Thymus (tissue), 11 donors: ENCODE results near the gene DUSP16. TPM values are rescaled to one million over a fixed set of nuclear protein-coding genes. Genes with fewer than 3 reads are reported as not detected.

ENCODE experiments used
- DNase-seq, 9 donors: peaks; one replicate each; pipeline ENCODE4 v3.0.0-alpha.2; 2013; ENCODE audit warnings: low spot score in 9 of 9, low read depth in 6 of 9, missing footprints in 1 of 9
- H3K27ac ChIP-seq, 2 donors: one replicate each; pipeline ENCODE4 v1.5.1; 2013; ENCODE audit warnings: control low read depth in 1 of 2, low read depth in 1 of 2, low read length in 1 of 2, mild to moderate bottlenecking in 1 of 2, moderate library complexity in 1 of 2
- H3K27me3 ChIP-seq, 2 donors: one replicate each; pipeline ENCODE4 v1.5.1; 2013; ENCODE audit warnings: low read length in 1 of 2; ENCODE audit not compliant: control insufficient read depth in 2 of 2, insufficient read depth in 1 of 2
- H3K36me3 ChIP-seq, 2 donors: one replicate each; pipeline ENCODE4 v1.5.1; 2013; ENCODE audit warnings: low read length in 1 of 2, mild to moderate bottlenecking in 1 of 2, moderate library complexity in 1 of 2; ENCODE audit not compliant: control insufficient read depth in 2 of 2, insufficient read depth in 2 of 2
- H3K4me1 ChIP-seq, 2 donors: one replicate each; pipeline ENCODE4 v1.5.1; 2013; ENCODE audit warnings: low read length in 2 of 2; ENCODE audit not compliant: control insufficient read depth in 2 of 2, insufficient read depth in 2 of 2
- H3K4me3 ChIP-seq, 2 donors: one replicate each; pipeline ENCODE4 v1.5.1; 2013; ENCODE audit warnings: low read length in 2 of 2, control low read depth in 1 of 2, mild to moderate bottlenecking in 1 of 2
- H3K9me3 ChIP-seq, 2 donors: one replicate each; pipeline ENCODE4 v1.5.1; 2013; ENCODE audit warnings: low read length in 1 of 2, mild to moderate bottlenecking in 1 of 2; ENCODE audit not compliant: control insufficient read depth in 2 of 2, insufficient read depth in 1 of 2
- WGBS: extraction: QIAGEN DNeasy Blood & Tissue Kit; methylation state at CpG from one replicate; pipeline ENCODE4 v1.1.7; 2013; 5-methylcytosine and 5-hydroxymethylcytosine counted together
- polyA plus RNA-seq: library from polyadenylated mRNA; stranded (reverse); fragments of 200-250 nt; gene quantifications from one replicate; pipeline ENCODE4 v1.2.3, GENCODE V29; 2013
- total RNA-seq: library from RNA; stranded (reverse); fragments of 120-200 nt; gene quantifications from one replicate; pipeline ENCODE4 v1.2.4, GENCODE V29; 2013
- donor health status: healthy.

Gene DUSP16
- total and polyA plus RNA-seq, 2 donors, result 18.2 to 19.1 TPM

GRCh38 chr12:12534166-12534866, 28.3 kb downstream of the DUSP16 start:
- WGBS, result 91% methylated on average over 8 of the region's 8 CpGs
- Histone ChIP-seq H3K4me1 (peaks cover 3 to 10% of the 10 kb centered on the region in 2 donors), H3K4me3 (no peak overlapping the region), H3K9me3 (no peaks in the 10 kb centered on the region), H3K27me3 (no peaks in the 10 kb centered on the region), H3K36me3 (no peaks in the 10 kb centered on the region), H3K27ac (peak overlapping the region in 1 of 2 donors; percentile 67)
- no peak for DNase-seq

- Histone ChIP-seq H3K36me3 (no peaks in the 10 kb centered on the region), H3K27me3 (no peaks in the 10 kb centered on the region), H3K4me3 (no peak overlapping the region), H3K4me1 (peaks cover 3 to 10% of the 10 kb centered on the region in 2 donors), H3K27ac (peak overlapping the region; percentile 58 to 67), H3K9me3 (no peaks in the 10 kb centered on the region)
- 84% methylated on average over 6 of the region's 6 CpGs for WGBS
- DNase-seq, result peak in 1 of 9 donors; percentile 26
Observed at GRCh38 chr12:12533238-12533829, 29.3 kb downstream of the DUSP16 start.

- Histone ChIP-seq H3K4me3 (no peak overlapping the region), H3K27ac (no peak overlapping the region), H3K4me1 (peaks cover 5 to 17% of the 10 kb centered on the region in 2 donors), H3K27me3 (no peaks in the 10 kb centered on the region), H3K9me3 (no peaks in the 10 kb centered on the region), H3K36me3 (no peaks in the 10 kb centered on the region)
- DNase-seq, result no peak
- 97% methylated on average over 2 of the region's 2 CpGs for WGBS
Observed at GRCh38 chr12:12531194-12531593, 31.5 kb downstream of the DUSP16 start.

GRCh38 chr12:12529783-12530421, 32.8 kb downstream of the DUSP16 start:
- H3K27me3 ChIP-seq, result no peaks in the 10 kb centered on the region
- DNase-seq, result no peak
- H3K27ac ChIP-seq, result no peak overlapping the region
- WGBS, result over 99% methylated on average over 2 of the region's 2 CpGs
- H3K4me1 ChIP-seq, result peaks cover 5 to 17% of the 10 kb centered on the region in 2 donors
- no peaks in the 10 kb centered on the region for H3K36me3 ChIP-seq
- no peak overlapping the region for H3K4me3 ChIP-seq
- H3K9me3 ChIP-seq, result no peaks in the 10 kb centered on the region

GRCh38 chr12:12528361-12529270, 34.0 kb downstream of the DUSP16 start:
- 89% methylated on average over 6 of the region's 6 CpGs for WGBS
- DNase-seq, result no peak
- Histone ChIP-seq H3K9me3 (no peaks in the 10 kb centered on the region), H3K36me3 (no peaks in the 10 kb centered on the region), H3K4me1 (peaks cover 10 to 14% of the 10 kb centered on the region in 2 donors), H3K27ac (no peak overlapping the region), H3K27me3 (no peaks in the 10 kb centered on the region), H3K4me3 (no peak overlapping the region)

GRCh38 chr12:12527820-12528296, 34.8 kb downstream of the DUSP16 start:
- Histone ChIP-seq H3K4me3 (no peak overlapping the region), H3K27ac (no peak overlapping the region), H3K4me1 (peaks cover 11 to 12% of the 10 kb centered on the region in 2 donors), H3K9me3 (no peaks in the 10 kb centered on the region), H3K36me3 (no peaks in the 10 kb centered on the region), H3K27me3 (no peaks in the 10 kb centered on the region)
- 96% methylated on average over 5 of the region's 5 CpGs for WGBS
- DNase-seq, result no peak

- peaks cover 10 to 11% of the 10 kb centered on the region in 2 donors for H3K36me3 ChIP-seq
- DNase-seq, result no peak
- H3K4me1 ChIP-seq, result peaks cover 11 to 12% of the 10 kb centered on the region in 2 donors
- H3K4me3 ChIP-seq, result no peak overlapping the region
- H3K9me3 ChIP-seq, result no peaks in the 10 kb centered on the region
- H3K27me3 ChIP-seq, result no peaks in the 10 kb centered on the region
- no peak overlapping the region for H3K27ac ChIP-seq
Observed at GRCh38 chr12:12524128-12524527, 38.5 kb downstream of the DUSP16 start.

- H3K27me3 ChIP-seq, result no peaks in the 10 kb centered on the region
- H3K4me1 ChIP-seq, result peaks cover 10 to 12% of the 10 kb centered on the region in 2 donors
- no peak overlapping the region for H3K4me3 ChIP-seq
- H3K27ac ChIP-seq, result peak overlapping the region in 1 of 2 donors; percentile 18
- DNase-seq, result peak in 2 of 9 donors; percentile 21 to 47
- no peaks in the 10 kb centered on the region for H3K9me3 ChIP-seq
- peaks cover 14 to 16% of the 10 kb centered on the region in 2 donors for H3K36me3 ChIP-seq
Observed at GRCh38 chr12:12523229-12523628, 39.4 kb downstream of the DUSP16 start.
